Neural cell (in vitro differentiated cells): ENCODE results near the gene MCRIP1. TPM values are rescaled to one million over a fixed set of nuclear protein-coding genes. Genes with fewer than 3 reads are reported as not detected.

Experiments
- H2AFZ ChIP-seq: fragments of 200-600, 300-800 bp; sonication (generic), shearing (Covaris generic); 2 replicates; pipeline ENCODE4 v1.6.0; 2014; ENCODE audit warnings: low read depth, mild to moderate bottlenecking, antibody characterized with exemption, low read length, moderate library complexity
- H3F3A ChIP-seq: fragments of 200-600 bp; shearing (Covaris generic); 2 replicates; pipeline ENCODE4 v1.6.1; 2016; ENCODE audit warnings: mild to moderate bottlenecking, moderate library complexity, mixed read lengths, antibody characterized with exemption, low read length; ENCODE audit not compliant: insufficient read depth, poor library complexity, severe bottlenecking
- H3K27ac ChIP-seq: fragments of 200-600, 300-800 bp; sonication (generic), shearing (Covaris generic); 2 replicates; pipeline ENCODE4 v1.5.1; 2014; ENCODE audit warnings: mild to moderate bottlenecking, low read length, moderate library complexity
- H3K27me3 ChIP-seq: fragments of 300-800, 200-600 bp; sonication (generic), shearing (Covaris generic); 2 replicates; pipeline ENCODE4 v1.6.0; 2014; ENCODE audit warnings: mild to moderate bottlenecking, low read depth, low read length, moderate library complexity; ENCODE audit not compliant: insufficient read depth
- H3K36me3 ChIP-seq: fragments of 300-800, 200-600 bp; sonication (generic), shearing (Covaris generic); 2 replicates; pipeline ENCODE4 v1.5.1; 2014; ENCODE audit warnings: mild to moderate bottlenecking, antibody characterized with exemption, low read length, moderate library complexity; ENCODE audit not compliant: insufficient read depth
- H3K4me2 ChIP-seq: fragments of 300-800, 200-600 bp; sonication (generic), shearing (Covaris generic); 2 replicates; pipeline ENCODE4 v1.6.0; 2014; ENCODE audit warnings: mild to moderate bottlenecking, low read length
- H3K4me3 ChIP-seq: fragments of 300-800, 200-600 bp; sonication (generic), shearing (Covaris generic); 2 replicates; pipeline ENCODE4 v1.5.1; 2014; ENCODE audit warnings: mild to moderate bottlenecking, low read length, moderate library complexity
- H3K79me2 ChIP-seq: fragments of 200-600 bp; shearing (Covaris generic); replicated peaks from 2 replicates; pipeline ENCODE4 v1.6.0; 2014; ENCODE audit warnings: mild to moderate bottlenecking, low read length, moderate library complexity; ENCODE audit not compliant: insufficient read depth
- H3K9ac ChIP-seq: fragments of 300-800, 200-600 bp; sonication (generic), shearing (Covaris generic); 2 replicates; pipeline ENCODE4 v1.6.1; 2016; ENCODE audit warnings: mild to moderate bottlenecking, low read length, mixed read lengths
- H3K9me2 ChIP-seq: fragments of 200-600 bp; shearing (Covaris generic); 2 replicates; pipeline ENCODE4 v1.6.1; 2016; ENCODE audit warnings: mild to moderate bottlenecking, low read length, mixed read lengths; ENCODE audit not compliant: insufficient read depth
- H3K9me3 ChIP-seq: fragments of 200-600, 300-800 bp; sonication (generic), shearing (Covaris generic); 2 replicates; pipeline ENCODE4 v1.6.1; 2016; ENCODE audit warnings: mild to moderate bottlenecking, mixed run types, low read length, moderate library complexity, mixed read lengths
- H4K20me1 ChIP-seq: fragments of 200-600 bp; shearing (Covaris generic); 2 replicates; pipeline ENCODE4 v1.6.1; 2016; ENCODE audit warnings: mild to moderate bottlenecking, mixed run types; ENCODE audit not compliant: insufficient read depth
- CTCF ChIP-seq: fragments of 450-650 bp; IDR thresholded peaks from 2 replicates; pipeline ENCODE4 v1.5.1; 2014; ENCODE audit warnings: antibody characterized with exemption, mild to moderate bottlenecking, moderate library complexity; ENCODE audit not compliant: poor library complexity, severe bottlenecking
- EP300 ChIP-seq: fragments of 450-650 bp; conservative IDR thresholded peaks from 2 replicates; pipeline ENCODE4 v1.6.1; 2014; ENCODE audit warnings: antibody characterized with exemption, mild to moderate bottlenecking, moderate library complexity; ENCODE audit not compliant: poor library complexity, severe bottlenecking
- EZH2 ChIP-seq: fragments of 200-600, 300-800 bp; shearing (Covaris generic), sonication (generic); IDR thresholded peaks from 2 replicates; pipeline ENCODE4 v1.6.1; 2014; ENCODE audit warnings: antibody characterized with exemption, low read length, borderline replicate concordance, mild to moderate bottlenecking; ENCODE audit not compliant: insufficient read depth, poor library complexity, severe bottlenecking
- MXI1 ChIP-seq: fragments of 450-650 bp; conservative IDR thresholded peaks from 2 replicates; pipeline ENCODE4 v1.6.1; 2014; ENCODE audit warnings: antibody characterized with exemption, mild to moderate bottlenecking; ENCODE audit not compliant: poor library complexity, severe bottlenecking
- POLR2AphosphoS5 ChIP-seq: IDR thresholded peaks from 2 replicates; pipeline ENCODE4 v1.6.1; 2012
- RAD21 ChIP-seq: fragments of 450-650 bp; conservative IDR thresholded peaks from 2 replicates; pipeline ENCODE4 v1.6.1; 2014; ENCODE audit warnings: antibody characterized with exemption, mild to moderate bottlenecking, moderate library complexity
- SMC3 ChIP-seq: fragments of 450-650 bp; conservative IDR thresholded peaks from 2 replicates; pipeline ENCODE4 v1.6.1; 2014; ENCODE audit warnings: antibody characterized with exemption, mild to moderate bottlenecking, moderate library complexity; ENCODE audit not compliant: poor library complexity
- TAF1 ChIP-seq: IDR thresholded peaks from 2 replicates; pipeline ENCODE4 v1.6.1; 2012; ENCODE audit warnings: low read depth
- polyA plus RNA-seq: library from polyadenylated mRNA; depleted of rRNA; stranded (reverse); fragments of >200 nt; gene quantifications from 2 replicates; pipeline ENCODE4 v1.2.3, GENCODE V29; 2014
- TF ChIP-seq, protein P1 (sequence below): IDR thresholded peaks from 2 replicates; pipeline ENCODE4 v1.6.1; 2012; ENCODE audit warnings: borderline replicate concordance

Gene MCRIP1
- polyA plus RNA-seq, 1 donor from 2014 or later = 524 TPM

DNA sequence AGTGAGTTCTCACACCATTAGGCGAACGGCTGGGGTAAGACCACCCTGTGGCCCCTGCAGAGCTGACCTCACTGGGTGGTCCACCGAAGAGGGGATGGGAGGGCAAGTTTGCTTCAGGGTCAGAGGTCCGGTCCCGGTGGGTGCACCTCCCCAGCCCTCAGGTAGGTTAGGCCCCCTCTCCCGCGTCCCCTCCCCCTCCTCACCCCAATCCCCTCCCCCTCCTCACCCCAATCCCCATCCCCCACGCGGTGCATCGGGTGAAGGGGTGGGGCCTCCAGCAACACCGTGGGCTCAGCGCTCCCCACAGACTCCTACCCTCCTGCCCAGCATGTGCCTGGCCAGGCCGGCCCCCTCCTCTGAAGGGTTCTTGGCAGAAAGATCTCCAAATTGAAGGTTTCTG is 13.4 kb downstream of the MCRIP1 start:
- Histone ChIP-seq H3K4me2 (no peak overlapping the region), H3K4me3 (no peak overlapping the region)

GRCh38 chr17:81817758-81818147 is 15.3 kb downstream of the MCRIP1 start:
- Histone ChIP-seq H3K27ac (no peak overlapping the region), H3K79me2 (no peaks in the 10 kb centered on the region), H3K9me2 (no peaks in the 10 kb centered on the region), H3K4me2 (no peak overlapping the region), H2AFZ (no peak overlapping the region), H3K27me3 (no peaks in the 10 kb centered on the region), H3K4me3 (no peak overlapping the region), H4K20me1 (no peaks in the 10 kb centered on the region), H3K9me3 (no peaks in the 10 kb centered on the region), H3F3A (no peaks in the 10 kb centered on the region), H3K9ac (no peak overlapping the region), H3K36me3 (no peaks in the 10 kb centered on the region)
- TF ChIP-seq MXI1 = no peak
- TF ChIP-seq EP300 = no peak
- TF ChIP-seq, protein P1, sequence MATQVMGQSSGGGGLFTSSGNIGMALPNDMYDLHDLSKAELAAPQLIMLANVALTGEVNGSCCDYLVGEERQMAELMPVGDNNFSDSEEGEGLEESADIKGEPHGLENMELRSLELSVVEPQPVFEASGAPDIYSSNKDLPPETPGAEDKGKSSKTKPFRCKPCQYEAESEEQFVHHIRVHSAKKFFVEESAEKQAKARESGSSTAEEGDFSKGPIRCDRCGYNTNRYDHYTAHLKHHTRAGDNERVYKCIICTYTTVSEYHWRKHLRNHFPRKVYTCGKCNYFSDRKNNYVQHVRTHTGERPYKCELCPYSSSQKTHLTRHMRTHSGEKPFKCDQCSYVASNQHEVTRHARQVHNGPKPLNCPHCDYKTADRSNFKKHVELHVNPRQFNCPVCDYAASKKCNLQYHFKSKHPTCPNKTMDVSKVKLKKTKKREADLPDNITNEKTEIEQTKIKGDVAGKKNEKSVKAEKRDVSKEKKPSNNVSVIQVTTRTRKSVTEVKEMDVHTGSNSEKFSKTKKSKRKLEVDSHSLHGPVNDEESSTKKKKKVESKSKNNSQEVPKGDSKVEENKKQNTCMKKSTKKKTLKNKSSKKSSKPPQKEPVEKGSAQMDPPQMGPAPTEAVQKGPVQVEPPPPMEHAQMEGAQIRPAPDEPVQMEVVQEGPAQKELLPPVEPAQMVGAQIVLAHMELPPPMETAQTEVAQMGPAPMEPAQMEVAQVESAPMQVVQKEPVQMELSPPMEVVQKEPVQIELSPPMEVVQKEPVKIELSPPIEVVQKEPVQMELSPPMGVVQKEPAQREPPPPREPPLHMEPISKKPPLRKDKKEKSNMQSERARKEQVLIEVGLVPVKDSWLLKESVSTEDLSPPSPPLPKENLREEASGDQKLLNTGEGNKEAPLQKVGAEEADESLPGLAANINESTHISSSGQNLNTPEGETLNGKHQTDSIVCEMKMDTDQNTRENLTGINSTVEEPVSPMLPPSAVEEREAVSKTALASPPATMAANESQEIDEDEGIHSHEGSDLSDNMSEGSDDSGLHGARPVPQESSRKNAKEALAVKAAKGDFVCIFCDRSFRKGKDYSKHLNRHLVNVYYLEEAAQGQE = no peak
- no peak for TF ChIP-seq RAD21
- TF ChIP-seq EZH2 = no peak
- TF ChIP-seq TAF1 = no peak
- no peak for TF ChIP-seq CTCF
- TF ChIP-seq POLR2AphosphoS5 = no peak
- no peak for TF ChIP-seq SMC3

More for the DNA sequence above, 13.4 kb downstream of the MCRIP1 start:
- no peak overlapping the region for H2AFZ ChIP-seq
- TF ChIP-seq CTCF (no peak), POLR2AphosphoS5 (no peak), MXI1 (no peak), EZH2 (no peak), SMC3 (no peak)
- TF ChIP-seq, protein P1 = no peak
- no peaks in the 10 kb centered on the region for H3K36me3 ChIP-seq
- no peaks in the 10 kb centered on the region for H3K9me3 ChIP-seq
- no peaks in the 10 kb centered on the region for H4K20me1 ChIP-seq
- no peaks in the 10 kb centered on the region for H3K27me3 ChIP-seq
- no peak overlapping the region for H3K27ac ChIP-seq
- no peak overlapping the region for H3K9ac ChIP-seq
- H3K79me2 ChIP-seq = no peaks in the 10 kb centered on the region
- H3K9me2 ChIP-seq = no peaks in the 10 kb centered on the region
- no peaks in the 10 kb centered on the region for H3F3A ChIP-seq
